H1 (cell line): ENCODE measurements around the gene ATP10D. TPM values are rescaled to one million over a fixed set of nuclear protein-coding genes. Genes with fewer than 3 reads are reported as not detected.

ENCODE experiments used
- CTCF ChIA-PET: fragments of 300-600 bp; sonication (Branson Sonifier 250); formaldehyde crosslinking; loops from one replicate; lab custom pipeline; 2021; ENCODE audit not compliant: partially characterized antibody; lab: Charles Lee
- POLR2A ChIA-PET: fragments of 300-600 bp; sonication (Branson Sonifier 250); formaldehyde crosslinking; loops from one replicate; lab custom pipeline; 2021; ENCODE audit warnings: inconsistent platforms; ENCODE audit not compliant: partially characterized antibody; lab: Charles Lee
- DNase-seq, 2 experiments: peaks; one replicate each; pipeline versions ENCODE4 v3.0.0 to v3.0.0-alpha.2; 2010 to 2022; ENCODE audit warnings: low spot score in 2 of 2, low read depth in 1 of 2, mixed read lengths in 1 of 2
- FAIRE-seq: peaks from 2 replicates; lab custom pipeline; 2011; peaks lifted over from hg19 to GRCh38; lab: Jason Lieb, UNC
- H2AFZ ChIP-seq: 2 replicates; pipeline ENCODE4 v1.8.1; 2012; ENCODE audit warnings: low read length, inconsistent platforms
- H2AK5ac ChIP-seq: 2 replicates; pipeline ENCODE4 v1.6.1; 2013; ENCODE audit warnings: low read depth, low read length
- H2BK120ac ChIP-seq: replicated peaks from 2 replicates; pipeline ENCODE3; 2013; ENCODE audit warnings: low read depth, low read length, inconsistent platforms
- H2BK12ac ChIP-seq: 2 replicates; pipeline ENCODE4 v1.6.1; 2013; ENCODE audit warnings: low read depth, low read length
- H2BK15ac ChIP-seq: 2 replicates; pipeline ENCODE4 v1.6.1; 2013; ENCODE audit warnings: low read length
- H2BK20ac ChIP-seq: 2 replicates; pipeline ENCODE4 v1.6.1; 2013; ENCODE audit warnings: low read length
- H2BK5ac ChIP-seq: 2 replicates; pipeline ENCODE4 v1.6.1; 2013; ENCODE audit warnings: low read depth, low read length
- H3K14ac ChIP-seq: 2 replicates; pipeline ENCODE4 v1.6.1; 2013; ENCODE audit warnings: inconsistent platforms; ENCODE audit not compliant: insufficient read length
- H3K18ac ChIP-seq: 2 replicates; pipeline ENCODE4 v1.6.1; 2013; ENCODE audit warnings: low read length; ENCODE audit errors: extremely low read depth
- H3K23ac ChIP-seq: 2 replicates; pipeline ENCODE4 v1.6.1; 2013; ENCODE audit warnings: inconsistent platforms; ENCODE audit not compliant: insufficient read length
- H3K23me2 ChIP-seq: 2 replicates; pipeline ENCODE4 v1.6.1; 2013; ENCODE audit warnings: low read depth, low read length
- H3K27ac ChIP-seq: 2 replicates; pipeline ENCODE4 v1.6.1; 2011; ENCODE audit warnings: low read depth, low read length, inconsistent platforms
- H3K27me3 ChIP-seq, 4 experiments: replicated peaks in 1 of 4; 1 replicate in 1 of 4; 2 replicates in 3 of 4; pipeline versions ENCODE4 v1.6.1 to v1.8.1; 2011 to 2013; ENCODE audit warnings: low read length in 3 of 4, mild to moderate bottlenecking in 3 of 4, inconsistent platforms in 2 of 4, mixed read lengths in 2 of 4, moderate library complexity in 1 of 4; ENCODE audit not compliant: control insufficient read depth in 3 of 4, insufficient read depth in 3 of 4; ENCODE audit errors: extremely low read depth in 1 of 4
- H3K36me3 ChIP-seq, 4 experiments: 2 replicates each; pipeline versions ENCODE4 v1.6.1 to v1.8.1; 2011 to 2013; ENCODE audit warnings: mild to moderate bottlenecking in 4 of 4, low read length in 3 of 4, moderate library complexity in 2 of 4, control low read depth in 1 of 4, inconsistent platforms in 1 of 4; ENCODE audit not compliant: insufficient read depth in 4 of 4, control insufficient read depth in 2 of 4
- H3K4ac ChIP-seq: replicated peaks from 2 replicates; pipeline ENCODE3; 2013; ENCODE audit warnings: low read length, low read depth, mixed read lengths, inconsistent platforms; ENCODE audit not compliant: insufficient read length
- H3K4me1 ChIP-seq, 4 experiments: replicated peaks in 1 of 4; 1 replicate in 1 of 4; 2 replicates in 3 of 4; pipeline versions ENCODE4 v1.6.1 to v1.8.1; 2011 to 2013; ENCODE audit warnings: low read length in 3 of 4, inconsistent platforms in 2 of 4, mixed read lengths in 1 of 4; ENCODE audit not compliant: insufficient read depth in 4 of 4, control insufficient read depth in 3 of 4
- H3K4me2 ChIP-seq, 2 experiments: 2 replicates each; pipeline versions ENCODE4 v1.6.1 to v1.8.1; 2011 to 2013; ENCODE audit warnings: low read depth in 2 of 2, low read length in 2 of 2, control low read depth in 1 of 2, inconsistent platforms in 1 of 2, mild to moderate bottlenecking in 1 of 2; ENCODE audit not compliant: insufficient read depth in 1 of 2
- H3K4me3 ChIP-seq, 4 experiments: fragments of 200-600, 300-600 bp in 1 of 4; sonication (generic), shearing (Covaris generic), sonication (Bioruptor Twin) in 1 of 4; 2 replicates each; pipeline versions ENCODE4 v1.5.1 to v1.8.1; 2011 to 2016; ENCODE audit warnings: low read length in 4 of 4, low read depth in 3 of 4, control low read depth in 2 of 4, inconsistent platforms in 2 of 4, mild to moderate bottlenecking in 2 of 4, mixed read lengths in 1 of 4, moderate library complexity in 1 of 4; ENCODE audit not compliant: insufficient read depth in 2 of 4; ENCODE audit errors: extremely low read depth in 1 of 4
- H3K56ac ChIP-seq: replicated peaks from 2 replicates; pipeline ENCODE3; 2013; ENCODE audit warnings: low read depth, mild to moderate bottlenecking, mixed read lengths, low read length, inconsistent platforms; ENCODE audit not compliant: insufficient read length
- H3K79me1 ChIP-seq: 2 replicates; pipeline ENCODE4 v1.6.1; 2013; ENCODE audit warnings: low read depth, low read length, control low read depth
- H3K79me2 ChIP-seq, 2 experiments: 2 replicates each; pipeline versions ENCODE4 v1.6.1 to v1.8.1; 2012 to 2013; ENCODE audit warnings: low read length in 2 of 2, mild to moderate bottlenecking in 2 of 2, inconsistent platforms in 1 of 2; ENCODE audit not compliant: insufficient read depth in 2 of 2, control insufficient read depth in 1 of 2
- H3K9ac ChIP-seq, 4 experiments: replicated peaks in 1 of 4; 1 replicate in 1 of 4; 2 replicates in 3 of 4; pipeline versions ENCODE4 v1.6.1 to v1.8.1; 2011 to 2013; ENCODE audit warnings: low read depth in 3 of 4, low read length in 3 of 4, control low read depth in 2 of 4, mild to moderate bottlenecking in 2 of 4, moderate library complexity in 2 of 4, inconsistent platforms in 1 of 4; ENCODE audit errors: extremely low read depth in 1 of 4
- H3K9me3 ChIP-seq, 2 experiments: 2 replicates each; pipeline versions ENCODE4 v1.6.1 to v1.8.1; 2012 to 2013; ENCODE audit warnings: mild to moderate bottlenecking in 2 of 2, moderate library complexity in 2 of 2, control low read depth in 1 of 2, inconsistent platforms in 1 of 2, low read depth in 1 of 2, low read length in 1 of 2, mixed read lengths in 1 of 2; ENCODE audit not compliant: insufficient read depth in 2 of 2
- H4K20me1 ChIP-seq, 2 experiments: replicated peaks in 1 of 2; 2 replicates each; pipeline versions ENCODE3 to v1.8.1; 2011 to 2013; ENCODE audit warnings: inconsistent platforms in 2 of 2, low read length in 2 of 2, mild to moderate bottlenecking in 1 of 2; ENCODE audit not compliant: insufficient read depth in 2 of 2, control insufficient read depth in 1 of 2
- H4K5ac ChIP-seq: 2 replicates; pipeline ENCODE4 v1.6.1; 2013; ENCODE audit warnings: low read length, low read depth, mixed read lengths, inconsistent platforms; ENCODE audit not compliant: insufficient read length
- H4K8ac ChIP-seq: 2 replicates; pipeline ENCODE4 v1.8.0; 2013; ENCODE audit warnings: mild to moderate bottlenecking, moderate library complexity, low read length, inconsistent platforms; ENCODE audit not compliant: insufficient read depth; ENCODE audit errors: extremely low read depth
- H4K91ac ChIP-seq: replicated peaks from 2 replicates; pipeline ENCODE3; 2013; ENCODE audit warnings: low read length, mixed read lengths, inconsistent platforms; ENCODE audit not compliant: insufficient read length
- ASH2L ChIP-seq: fragments of 200-600, 300-600 bp; sonication (generic); IDR thresholded peaks from one replicate; pipeline ENCODE4 v1.7.1; 2017; ENCODE audit warnings: low read length
- CBX8 ChIP-seq: fragments of 300-800, 300-1000 bp; sonication (generic); IDR thresholded peaks from 2 replicates; pipeline ENCODE4 v1.7.1; 2016; ENCODE audit warnings: low read depth, low read length, borderline replicate concordance
- CHD2 ChIP-seq: IDR thresholded peaks from 2 replicates; pipeline ENCODE4 v1.6.1; 2012; ENCODE audit warnings: low read length, improper control_type of control experiment
- GABPA ChIP-seq: IDR thresholded peaks from 2 replicates; pipeline ENCODE4 v1.6.1; 2011; ENCODE audit warnings: mild to moderate bottlenecking, low read length, moderate library complexity, borderline replicate concordance; ENCODE audit not compliant: insufficient read depth
- MAFK ChIP-seq: IDR thresholded peaks from 2 replicates; pipeline ENCODE4 v1.6.1; 2012; ENCODE audit warnings: low read depth, mild to moderate bottlenecking, improper control_type of control experiment, low read length
- NANOG ChIP-seq: IDR thresholded peaks from 2 replicates; pipeline ENCODE4 v1.6.1; 2011; ENCODE audit warnings: low read length, low read depth, mild to moderate bottlenecking, inconsistent platforms; ENCODE audit not compliant: insufficient read depth, poor library complexity, severe bottlenecking
- SIN3A ChIP-seq, 2 experiments: IDR thresholded peaks in 1 of 2; conservative IDR thresholded peaks in 1 of 2; 2 replicates each; pipeline ENCODE4 v1.6.1; 2011 to 2012; ENCODE audit warnings: low read length in 2 of 2, improper control_type of control experiment in 1 of 2, low read depth in 1 of 2, mild to moderate bottlenecking in 1 of 2
- SRF ChIP-seq: IDR thresholded peaks from 2 replicates; pipeline ENCODE4 v1.6.1; 2011; ENCODE audit warnings: mild to moderate bottlenecking, low read depth, low read length, moderate library complexity
- SUZ12 ChIP-seq: fragments of 200-600 bp; sonication (generic); IDR thresholded peaks from 2 replicates; pipeline ENCODE4 v1.6.1; 2012; ENCODE audit warnings: mild to moderate bottlenecking, inconsistent platforms, low read length, moderate library complexity, mixed read lengths
- TAF1 ChIP-seq: IDR thresholded peaks from 2 replicates; pipeline ENCODE4 v1.6.1; 2011; ENCODE audit warnings: mild to moderate bottlenecking, low read depth, low read length
- TCF12 ChIP-seq: IDR thresholded peaks from 2 replicates; pipeline ENCODE4 v1.6.1; 2011; ENCODE audit warnings: low read depth, mild to moderate bottlenecking, low read length
- WGBS, 2 experiments: shearing (Covaris generic) in 1 of 2; methylation state at CpG; one replicate each; pipeline versions ENCODE4 v1.1.6 to v1.1.7; 2013 to 2015; ENCODE audit warnings: low lambda C conversion rate in 2 of 2, mixed read lengths in 2 of 2, inconsistent platforms in 1 of 2, low coverage in 1 of 2, missing lambda C conversion rate in 1 of 2; ENCODE audit not compliant: insufficient replicate concordance in 2 of 2, insufficient coverage in 1 of 2, insufficient read length in 1 of 2; ENCODE audit errors: extremely low coverage in 1 of 2, missing lambda C conversion rate in 1 of 2; 5-methylcytosine and 5-hydroxymethylcytosine counted together
- polyA plus RNA-seq, 7 experiments: library from polyadenylated mRNA; depleted of rRNA in 3 of 7; stranded (reverse) in 5 of 7; unstranded in 2 of 7; fragments of >200 nt in 5 of 7; fragments of 200-250 nt in 2 of 7; gene quantifications; 1 replicate in 5 of 7; 2 replicates in 1 of 7; 4 replicates in 1 of 7; pipeline versions ENCODE4 v1.2.1 to v1.2.3, GENCODE V29; 2011 to 2013; ENCODE audit warnings: missing spikeins in 2 of 7, mixed read lengths in 2 of 7
- total RNA-seq: library from RNA; stranded (reverse); fragmentation: NEBNext Ultra II Directional; extraction: Animal tissue kit (Norgen Biotek cat#: 25700); gene quantifications from 2 replicates; pipeline ENCODE4 v1.2.1, GENCODE V29; 2021

The ATP10D gene
- total and polyA plus RNA-seq, 2 of the 8 experiments (the other 6 are each of a cell fraction or from before 2014, with no cell fraction given) = 2.9 to 5.9 TPM

DNA sequence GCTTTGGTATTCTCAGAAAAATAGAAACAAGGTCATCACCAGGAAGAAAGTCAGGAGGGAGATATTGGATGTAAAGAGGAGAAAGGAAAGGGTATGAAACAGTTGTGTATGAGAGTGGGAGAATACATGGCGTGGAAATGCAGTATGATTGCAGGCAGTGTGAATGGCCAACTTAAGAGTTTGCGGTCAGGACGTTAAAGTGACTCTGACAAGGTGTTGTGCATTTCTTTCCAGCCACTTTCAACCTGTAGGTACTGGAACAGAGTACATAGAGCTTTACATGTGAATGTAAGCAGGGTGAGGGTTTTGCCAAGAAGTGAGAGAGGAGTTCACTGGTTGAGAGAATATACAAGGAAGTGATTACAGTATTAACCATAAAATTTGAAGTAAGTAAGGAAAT is 15.7 kb downstream of the ATP10D start:
- DNase-seq = no peak
- H3K4me1 ChIP-seq = no peaks in the 10 kb centered on the region
- H3K18ac ChIP-seq = no peak overlapping the region
- H3K27me3 ChIP-seq = peaks cover 0 to 1% (median 0%) of the 10 kb centered on the region in 4 experiments; a peak in 1 of 7 replicates
- no peaks in the 10 kb centered on the region for H3K79me1 ChIP-seq
- TF ChIP-seq TAF1 = no peak
- no peak for TF ChIP-seq CHD2
- TF ChIP-seq ASH2L = no peak
- TF ChIP-seq CBX8 = no peak
- no peak for TF ChIP-seq NANOG
- TF ChIP-seq MAFK = no peak
- no peak for TF ChIP-seq SRF
- no peak for TF ChIP-seq GABPA
- TF ChIP-seq SUZ12 = no peak
- no peak for TF ChIP-seq TCF12
- TF ChIP-seq SIN3A (conservative IDR thresholded peaks at IDR 0.05 in 1 of 2, IDR thresholded peaks at IDR 0.05 in 1 of 2; ENCODE audit: low read depth in 1 of 2, low read length in 2 of 2) = no peak
- TF ChIP-seq, all 59 proteins: peak for 0
- FAIRE-seq = no peak
- Histone ChIP-seq H2AK5ac (no peak overlapping the region), H4K5ac (no peak overlapping the region), H3K4ac (no peak overlapping the region), H3K27ac (no peak overlapping the region), H3K9ac (no peak overlapping the region), H3K36me3 (no peaks in the 10 kb centered on the region), H2BK15ac (no peak overlapping the region), H2BK120ac (no peak overlapping the region), H4K8ac (no peak overlapping the region), H3K9me3 (no peaks in the 10 kb centered on the region), H3K4me2 (no peak overlapping the region), H3K23me2 (no peaks in the 10 kb centered on the region), H4K91ac (no peak overlapping the region), H2BK20ac (no peak overlapping the region), H2BK12ac (no peak overlapping the region), H3K23ac (no peak overlapping the region), H2AFZ (no peak overlapping the region), H2BK5ac (no peak overlapping the region), H3K56ac (no peak overlapping the region), H3K79me2 (no peaks in the 10 kb centered on the region), H3K14ac (no peak overlapping the region), H4K20me1 (no peaks in the 10 kb centered on the region), H3K4me3 (no peak overlapping the region)
- ChIA-PET POLR2A (interaction anchor here (1.2 kb wide), 1 partner anchor 15 kb away, joined by 4 read pairs; the partner anchor contains the start of gene ATP10D), CTCF (interaction anchor here (0.6 to 2.1 kb wide), 5 partner anchors 9 to 838 kb away, joined by 3 to 7 read pairs (median 3); no protein-coding TSS in a partner anchor)
- WGBS, 2 experiments = 65% methylated on average over 3 of the region's 3 CpGs; no CpG with 5 or more reads in 1 of the 2 experiments
